Measurements from ENCODE around the gene RNF20. TPM values are rescaled to one million over a fixed set of nuclear protein-coding genes. Genes with fewer than 3 reads are reported as not detected.

The RNF20 gene
- total and polyA plus RNA-seq, 2 of the 4 experiments (the other 2 are of a cell fraction), result 13.7 to 21.3 TPM

DNA sequence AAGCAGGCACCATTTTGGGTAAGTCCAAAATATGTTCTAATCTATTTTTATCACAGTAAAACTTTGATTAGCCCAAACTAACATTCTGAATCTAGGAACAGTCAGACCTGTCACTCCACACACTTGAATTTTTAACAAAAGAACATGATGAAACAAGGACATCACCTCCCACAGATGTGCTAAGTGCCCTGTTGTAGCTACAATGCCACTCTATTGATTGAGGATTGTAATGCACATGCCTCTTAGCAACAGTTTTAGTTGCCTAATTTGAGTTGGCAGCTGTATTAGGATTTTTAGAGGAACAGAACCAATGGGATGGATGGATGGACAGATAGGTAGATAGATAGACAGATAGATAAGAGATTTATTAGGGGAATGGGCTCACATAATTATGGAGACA lies 20.3 kb upstream of the RNF20 start:
- H4K5ac ChIP-seq (ENCODE audit: low read depth, low read length), result no peak overlapping the region
- H3K18ac ChIP-seq (ENCODE audit: low read depth, low read length), result peak overlapping the region; percentile 45; the same call in 1 of the 2 replicates
- DNase-seq, result no peak
- peak overlapping the region; percentile 19; the same call in 2 of the 3 replicates for H2BK15ac ChIP-seq (ENCODE audit: low read depth, low read length)
- no peak overlapping the region for H3K23ac ChIP-seq (ENCODE audit: low read depth, low read length)
- H2AK5ac ChIP-seq (ENCODE audit: low read depth, low read length), result peak overlapping the region; percentile 23; the same call in 1 of the 2 replicates
- peak overlapping the region; percentile 66; the same call in 1 of the 2 replicates for H4K91ac ChIP-seq (ENCODE audit: insufficient read depth, low read depth, low read length)
- H3K4me3 ChIP-seq (ENCODE audit: insufficient read depth, low read depth, low read length), result no peak overlapping the region
- no peaks in the 10 kb centered on the region for H3K9me3 ChIP-seq (ENCODE audit: control insufficient read depth, insufficient read depth, low read length)
- H2BK5ac ChIP-seq (ENCODE audit: low read depth, low read length, poor library complexity, severe bottlenecking), result no peak overlapping the region
- peak overlapping the region; percentile 82; the same call in 1 of the 2 replicates for H3K4ac ChIP-seq (ENCODE audit: low read depth, low read length)
- intact Hi-C loops (cut with micrococcal nuclease) (no loop called here), dilution Hi-C loops (cut with HindIII; ENCODE audit: low sequenced_read_pairs, unreplicated experiment) (no loop called here), in situ Hi-C loops (cut with MboI; ENCODE audit: low sequenced_read_pairs) (no loop called here)
- H2BK120ac ChIP-seq (ENCODE audit: low read depth, low read length), result peak overlapping the region; percentile 88
- H4K20me1 ChIP-seq (ENCODE audit: insufficient read depth, low read length), result no peaks in the 10 kb centered on the region; the same call in 1 of the 2 replicates
- no peak for ATAC-seq (ENCODE audit: low read depth)
- H3K4me1 ChIP-seq (ENCODE audit: control insufficient read depth, insufficient read depth, low read length), result peaks cover 12% of the 10 kb centered on the region
- no peak overlapping the region for H3K56ac ChIP-seq (ENCODE audit: extremely low read depth, insufficient read depth, low read length)
- POLR2A ChIA-PET (ENCODE audit: unreplicated experiment), result no interaction called here
- no peak overlapping the region for H2AK9ac ChIP-seq (replicated peaks; ENCODE audit: low read depth, low read length, poor library complexity)
- no peak overlapping the region for H4K8ac ChIP-seq (ENCODE audit: low read depth in 2 of 2, low read length in 2 of 2)
- no peaks in the 10 kb centered on the region for H3K27me3 ChIP-seq (ENCODE audit: control insufficient read depth, insufficient read depth, low read length)
- H3K9ac ChIP-seq (ENCODE audit: low read depth, low read length), result no peak overlapping the region
- H2AFZ ChIP-seq (replicated peaks; ENCODE audit: low read length, poor library complexity), result no peak overlapping the region
- H3K27ac ChIP-seq (ENCODE audit: insufficient read depth, low read length), result no peak overlapping the region
- H3K36me3 ChIP-seq (ENCODE audit: control insufficient read depth, insufficient read depth, low read length), result no peaks in the 10 kb centered on the region
- H2BK20ac ChIP-seq (ENCODE audit: low read depth, low read length), result peak overlapping the region; percentile 91
- H3K79me1 ChIP-seq (ENCODE audit: low read depth in 1 of 2, low read length in 2 of 2), result no peaks in the 10 kb centered on the region
- TF ChIP-seq MAZ (IDR thresholded peaks at IDR 0.05; ENCODE audit: borderline replicate concordance, low read depth, low read length) (no peak), MAFK (IDR thresholded peaks at IDR 0.05; ENCODE audit: low read depth, low read length) (no peak), CHD1 (IDR thresholded peaks at IDR 0.05; ENCODE audit: low read depth, low read length) (no peak), CTCF (conservative IDR thresholded peaks at IDR 0.05; ENCODE audit: low read depth, low read length) (no peak), FOS (IDR thresholded peaks at IDR 0.05; ENCODE audit: low read depth, low read length) (no peak), BHLHE40 (IDR thresholded peaks at IDR 0.05; ENCODE audit: low read depth, low read length) (no peak), NFE2L2 (IDR thresholded peaks at IDR 0.05; ENCODE audit: low read depth, low read length) (no peak), CEBPB (IDR thresholded peaks at IDR 0.05; ENCODE audit: low read depth, low read length) (no peak), RCOR1 (IDR thresholded peaks at IDR 0.05; ENCODE audit: insufficient replicate concordance, low read length) (no peak), MXI1 (IDR thresholded peaks at IDR 0.05; ENCODE audit: borderline replicate concordance, low read depth, low read length) (no peak), SMC3 (IDR thresholded peaks at IDR 0.05; ENCODE audit: low read depth, low read length) (no peak), RFX5 (IDR thresholded peaks at IDR 0.05; ENCODE audit: low read depth, low read length) (no peak), POLR2A (IDR thresholded peaks at IDR 0.05; ENCODE audit: low read depth, low read length) (no peak)
- TF ChIP-seq, protein P1, sequence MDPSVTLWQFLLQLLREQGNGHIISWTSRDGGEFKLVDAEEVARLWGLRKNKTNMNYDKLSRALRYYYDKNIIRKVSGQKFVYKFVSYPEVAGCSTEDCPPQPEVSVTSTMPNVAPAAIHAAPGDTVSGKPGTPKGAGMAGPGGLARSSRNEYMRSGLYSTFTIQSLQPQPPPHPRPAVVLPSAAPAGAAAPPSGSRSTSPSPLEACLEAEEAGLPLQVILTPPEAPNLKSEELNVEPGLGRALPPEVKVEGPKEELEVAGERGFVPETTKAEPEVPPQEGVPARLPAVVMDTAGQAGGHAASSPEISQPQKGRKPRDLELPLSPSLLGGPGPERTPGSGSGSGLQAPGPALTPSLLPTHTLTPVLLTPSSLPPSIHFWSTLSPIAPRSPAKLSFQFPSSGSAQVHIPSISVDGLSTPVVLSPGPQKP (IDR thresholded peaks at IDR 0.05; ENCODE audit: borderline replicate concordance, low read depth, low read length), result no peak
- H3K14ac ChIP-seq (replicated peaks; ENCODE audit: low read depth, low read length), result peak overlapping the region; percentile 53; the same call in 1 of the 2 replicates
- H3K9me1 ChIP-seq (ENCODE audit: insufficient read depth, low read length), result peaks cover 10% of the 10 kb centered on the region
- no peak overlapping the region for H3K4me2 ChIP-seq (ENCODE audit: low read depth, low read length)
- CTCF ChIA-PET, result no interaction called here
- no TSS peak for BruUV-seq (replicated peaks)

All from IMR-90 (cell line).